ENCODE measurements around the gene MYLK. TPM values are rescaled to one million over a fixed set of nuclear protein-coding genes. Genes with fewer than 3 reads are reported as not detected.

MYLK gene
- total and polyA plus RNA-seq, 2 experiments from 2014 or later, result 13.1 to 27.1 TPM

GRCh38 chr3:123733805-123734526 is 150.2 kb downstream of the MYLK start:
- H3K4me2 ChIP-seq, result no peak overlapping the region
- no peak overlapping the region for H2AFZ ChIP-seq
- H3K27ac ChIP-seq, result no peak overlapping the region

GRCh38 chr3:123733341-123733740 is 150.8 kb downstream of the MYLK start:
- 98% methylated on average over 4 of the region's 4 CpGs for WGBS (ENCODE audit: low lambda C conversion rate, missing lambda C conversion rate)
- no peak overlapping the region for H3K4me3 ChIP-seq
- no peaks in the 10 kb centered on the region for H3K79me2 ChIP-seq
- no peaks in the 10 kb centered on the region for H3K9me3 ChIP-seq (ENCODE audit: low read depth)
- H3K9me2 ChIP-seq (replicated peaks; ENCODE audit: insufficient read depth), result no peaks in the 10 kb centered on the region
- H4K20me1 ChIP-seq (ENCODE audit: insufficient read depth, poor library complexity, severe bottlenecking), result no peaks in the 10 kb centered on the region
- no peak overlapping the region for H3K27ac ChIP-seq
- H3K4me1 ChIP-seq (ENCODE audit: insufficient read depth), result no peaks in the 10 kb centered on the region
- H3K27me3 ChIP-seq, result no peaks in the 10 kb centered on the region
- no peak overlapping the region for H2AFZ ChIP-seq
- TF ChIP-seq EZH2phosphoT487 (IDR thresholded peaks at IDR 0.05; ENCODE audit: low read depth, severe bottlenecking, unreplicated experiment) (no peak), EZH2 (IDR thresholded peaks at IDR 0.05; ENCODE audit: borderline replicate concordance) (no peak), CTCF (IDR thresholded peaks at IDR 0.05; ENCODE audit: poor library complexity) (no peak)
- no peaks in the 10 kb centered on the region for H3K36me3 ChIP-seq (replicated peaks; ENCODE audit: insufficient read depth, low read depth)
- DNase-seq (ENCODE audit: low spot score), result no peak
- H3K4me2 ChIP-seq, result no peak overlapping the region

More at GRCh38 chr3:123733805-123734526, 150.2 kb downstream of the MYLK start:
- Histone ChIP-seq H3K9me3 (ENCODE audit: low read depth) (no peaks in the 10 kb centered on the region), H3K9me2 (replicated peaks; ENCODE audit: insufficient read depth) (no peaks in the 10 kb centered on the region), H3K36me3 (replicated peaks; ENCODE audit: insufficient read depth, low read depth) (no peaks in the 10 kb centered on the region), H4K20me1 (ENCODE audit: insufficient read depth, poor library complexity, severe bottlenecking) (no peaks in the 10 kb centered on the region), H3K79me2 (no peaks in the 10 kb centered on the region), H3K4me1 (ENCODE audit: insufficient read depth) (no peaks in the 10 kb centered on the region), H3K4me3 (no peak overlapping the region), H3K27me3 (no peaks in the 10 kb centered on the region)
- WGBS (ENCODE audit: low lambda C conversion rate, missing lambda C conversion rate), result 92% methylated on average over 13 of the region's 13 CpGs
- no peak for DNase-seq (ENCODE audit: low spot score)
- TF ChIP-seq EZH2phosphoT487 (IDR thresholded peaks at IDR 0.05; ENCODE audit: low read depth, severe bottlenecking, unreplicated experiment) (no peak), EZH2 (IDR thresholded peaks at IDR 0.05; ENCODE audit: borderline replicate concordance) (no peak), CTCF (IDR thresholded peaks at IDR 0.05; ENCODE audit: poor library complexity) (no peak)

- Histone ChIP-seq H3K4me2 (no peak overlapping the region), H3K4me3 (no peak overlapping the region), H3K9me2 (replicated peaks; ENCODE audit: insufficient read depth) (no peaks in the 10 kb centered on the region), H4K20me1 (ENCODE audit: insufficient read depth, poor library complexity, severe bottlenecking) (no peaks in the 10 kb centered on the region), H3K79me2 (no peaks in the 10 kb centered on the region), H3K27ac (no peak overlapping the region), H3K27me3 (no peaks in the 10 kb centered on the region), H2AFZ (no peak overlapping the region), H3K4me1 (ENCODE audit: insufficient read depth) (no peaks in the 10 kb centered on the region), H3K36me3 (replicated peaks; ENCODE audit: insufficient read depth, low read depth) (no peaks in the 10 kb centered on the region), H3K9me3 (ENCODE audit: low read depth) (no peaks in the 10 kb centered on the region)
- DNase-seq (ENCODE audit: low spot score), result peak; percentile 45
- WGBS (ENCODE audit: low lambda C conversion rate, missing lambda C conversion rate), result 57% methylated on average over 3 of the region's 3 CpGs
- no peak for TF ChIP-seq EZH2 (IDR thresholded peaks at IDR 0.05; ENCODE audit: borderline replicate concordance)
- no peak for TF ChIP-seq CTCF (IDR thresholded peaks at IDR 0.05; ENCODE audit: poor library complexity)
- no peak for TF ChIP-seq EZH2phosphoT487 (IDR thresholded peaks at IDR 0.05; ENCODE audit: low read depth, severe bottlenecking, unreplicated experiment)
Observed at GRCh38 chr3:123732447-123732846, 151.7 kb downstream of the MYLK start.
